SW480 (cell line): ENCODE results near the gene CFAP299.
"Not testable (repeated sequence)": the region's sequence is repeated elsewhere in the genome, so short reads cannot be mapped to it uniquely, and the experiment has no call there.

Source experiments
- DNase-seq: peaks from one replicate; pipeline ENCODE4 v3.0.0-alpha.2; 2016; ENCODE audit warnings: low spot score

The CFAP299 gene

DNA sequence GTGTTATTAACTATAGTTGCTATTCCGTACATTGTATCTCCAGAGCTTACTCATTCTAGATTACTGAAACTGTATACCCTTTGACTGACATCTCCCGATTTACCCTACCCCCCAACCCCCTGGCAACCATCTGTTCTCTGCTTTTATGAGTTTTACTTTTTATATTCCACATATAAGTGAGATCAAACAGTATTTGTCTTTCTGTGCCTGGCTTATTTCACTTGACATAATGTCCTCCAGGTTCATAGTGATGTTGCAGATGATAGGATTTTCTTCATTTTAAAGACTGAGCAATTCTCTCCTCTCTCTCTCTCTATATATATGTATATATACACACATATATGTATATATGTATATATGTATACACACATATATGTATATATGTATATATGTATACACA is 54.6 kb downstream of the CFAP299 start:
- DNase-seq: no peak

DNA sequence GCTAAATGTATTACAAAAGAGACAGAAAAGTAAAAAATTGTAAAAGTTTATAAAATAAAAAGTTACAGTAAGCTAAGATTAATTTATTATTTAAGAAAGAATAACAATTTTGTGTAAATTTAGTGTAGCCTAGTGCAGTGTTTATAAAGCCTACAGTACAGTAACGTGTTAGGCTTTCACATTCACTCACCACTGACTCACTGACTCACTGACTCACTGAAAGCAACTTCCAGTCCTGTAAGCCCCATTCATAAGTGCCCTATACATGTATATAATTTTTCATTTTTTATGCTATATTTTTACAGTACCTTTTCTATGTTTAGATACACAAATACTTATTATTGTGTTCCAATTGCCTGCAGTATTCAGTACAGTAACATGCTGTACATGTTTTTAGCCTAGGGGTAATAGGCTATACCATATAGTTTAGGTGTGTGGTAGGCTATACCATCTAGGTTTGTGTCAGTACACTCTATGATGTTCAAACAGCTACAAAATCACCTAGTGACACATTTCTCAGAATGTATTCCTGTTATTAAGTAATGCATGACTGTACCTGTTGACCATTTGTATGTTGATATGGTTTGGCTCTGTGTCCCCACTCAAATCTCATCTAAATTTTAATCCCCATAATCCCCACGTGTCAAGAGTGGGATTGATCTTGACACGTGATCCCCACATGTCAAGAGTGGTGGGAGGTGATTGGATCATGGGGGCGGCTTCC is 57.9 kb downstream of the CFAP299 start:
- DNase-seq: no peak

DNA sequence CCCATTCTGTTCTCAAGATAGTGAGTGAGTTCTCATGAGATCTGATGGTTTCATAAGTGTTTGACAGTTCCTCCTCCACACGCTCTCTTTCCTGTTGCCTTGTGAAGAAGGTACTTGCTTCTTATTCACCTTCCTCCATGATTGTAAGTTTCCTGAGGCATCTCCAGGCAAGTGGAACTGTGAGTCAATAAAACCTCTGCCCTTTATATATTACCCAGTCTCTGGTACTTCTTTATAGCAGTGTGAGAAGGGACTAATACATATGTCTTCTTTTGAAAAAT is 58.4 kb downstream of the CFAP299 start:
- no peak for DNase-seq

DNA sequence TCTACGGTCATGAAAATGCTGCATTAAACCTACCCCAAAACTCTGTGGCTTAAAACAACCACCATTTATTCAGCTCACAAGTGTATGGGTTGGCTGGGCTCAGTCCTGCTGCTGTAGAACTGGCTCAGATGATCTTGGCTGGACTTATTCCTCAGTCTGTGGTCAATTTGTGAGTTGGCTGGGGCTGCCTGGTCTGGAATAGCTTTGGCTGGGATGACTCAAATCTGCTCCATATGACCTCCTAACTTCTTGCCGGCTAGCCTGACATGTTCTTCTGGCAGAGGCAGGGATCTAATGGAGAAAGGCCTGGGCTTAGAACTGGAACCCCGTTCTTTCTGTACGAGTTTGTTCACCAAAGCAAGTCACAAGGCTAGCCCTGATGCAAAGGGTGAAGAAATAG is 71.7 kb downstream of the CFAP299 start:
- no peak for DNase-seq

DNA sequence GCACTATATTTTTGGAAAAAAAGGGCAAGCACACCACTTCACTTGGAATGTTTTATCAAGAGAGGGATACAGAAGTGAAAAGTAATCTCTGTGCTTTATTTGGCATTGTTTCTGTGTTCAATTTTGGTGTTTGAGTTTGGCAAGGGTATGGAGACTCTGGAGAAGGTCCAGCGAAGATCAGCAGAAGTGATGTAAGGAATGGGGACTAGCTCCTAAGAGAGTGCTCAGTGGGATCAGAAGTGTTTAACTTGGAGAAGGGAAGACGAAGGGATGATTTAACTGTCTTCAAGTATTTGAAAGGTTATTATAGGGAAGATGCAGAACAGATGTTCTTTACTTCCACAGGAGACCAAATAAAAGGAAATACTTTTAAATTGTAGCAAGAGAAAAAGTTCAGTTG is 74.3 kb downstream of the CFAP299 start:
- DNase-seq: no peak

DNA sequence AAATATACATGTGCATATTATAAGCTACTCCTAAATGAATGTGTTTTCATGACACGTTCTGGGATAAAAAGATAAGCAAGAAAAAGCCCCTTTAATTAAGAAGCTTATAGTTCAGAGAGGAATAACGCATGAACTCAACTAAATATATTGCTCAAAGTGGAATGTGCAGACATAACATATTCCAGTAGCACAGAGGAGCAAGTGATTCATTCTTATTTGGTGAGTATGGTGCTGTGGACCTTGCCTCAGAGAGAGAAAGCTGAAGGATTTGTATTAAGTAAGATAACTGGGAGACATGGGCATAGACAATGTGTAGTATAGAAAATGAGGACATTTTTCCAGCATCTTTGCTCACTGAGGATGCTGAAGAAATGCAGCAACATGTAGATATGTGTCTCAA is 76.8 kb downstream of the CFAP299 start:
- no peak for DNase-seq

DNA sequence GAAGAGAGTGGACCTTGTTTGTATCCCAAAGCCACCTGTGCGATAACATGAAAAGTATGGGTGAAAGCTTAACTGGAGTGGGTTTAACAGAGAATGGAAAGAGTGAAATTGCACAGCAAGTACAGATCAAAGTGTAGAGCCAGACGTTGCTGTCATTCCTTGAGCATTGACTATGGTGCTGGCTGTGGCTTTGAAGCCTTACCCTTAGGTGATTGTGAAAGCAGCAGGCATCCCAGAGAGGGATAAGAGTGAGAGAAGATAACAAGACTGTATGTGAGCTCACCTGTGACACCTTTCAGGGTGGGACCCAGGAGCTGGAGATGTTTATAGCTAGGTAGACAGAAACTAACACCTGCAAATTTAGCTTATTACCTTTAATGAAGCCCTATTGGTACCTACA is 77.6 kb downstream of the CFAP299 start:
- no peak for DNase-seq

DNA sequence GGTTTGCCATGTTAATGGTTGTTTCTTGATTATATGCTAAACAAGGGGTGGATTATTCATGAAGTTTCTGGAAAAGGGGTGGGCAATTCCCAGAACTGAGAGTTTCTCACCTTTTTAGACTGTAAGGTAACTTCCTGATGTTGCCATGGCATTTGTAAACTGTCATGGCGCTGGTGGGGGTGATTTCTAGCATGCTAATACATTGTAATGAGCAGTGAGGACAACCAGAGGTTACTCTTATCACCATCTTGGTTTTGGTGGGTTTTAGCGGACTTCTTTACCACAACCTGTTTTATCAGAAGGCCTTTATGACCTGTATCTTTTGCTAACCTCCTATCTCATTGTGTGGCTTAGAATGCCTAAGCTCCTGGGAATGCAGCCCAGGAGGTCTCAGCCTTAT is 81.5 kb downstream of the CFAP299 start:
- DNase-seq: no peak

DNA sequence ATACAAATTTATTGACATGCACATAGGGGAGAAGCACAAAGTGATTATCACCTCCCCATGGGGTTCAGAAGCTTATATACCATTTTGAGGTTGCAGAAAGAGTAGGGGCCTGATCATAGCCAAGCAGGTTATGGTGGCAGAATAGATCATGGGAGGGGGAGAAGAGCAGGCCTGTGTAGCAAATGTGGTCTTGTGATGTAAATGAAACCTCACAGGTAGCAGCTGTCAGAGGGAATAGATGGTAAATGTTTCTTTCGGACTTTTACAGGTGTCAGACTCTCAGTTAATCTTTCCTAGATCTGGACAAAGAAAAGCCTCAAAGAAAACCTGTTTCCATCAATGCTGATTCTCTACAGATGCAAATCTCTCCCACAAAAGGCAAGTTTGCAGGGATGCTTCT is 84.4 kb downstream of the CFAP299 start:
- DNase-seq: no peak

DNA sequence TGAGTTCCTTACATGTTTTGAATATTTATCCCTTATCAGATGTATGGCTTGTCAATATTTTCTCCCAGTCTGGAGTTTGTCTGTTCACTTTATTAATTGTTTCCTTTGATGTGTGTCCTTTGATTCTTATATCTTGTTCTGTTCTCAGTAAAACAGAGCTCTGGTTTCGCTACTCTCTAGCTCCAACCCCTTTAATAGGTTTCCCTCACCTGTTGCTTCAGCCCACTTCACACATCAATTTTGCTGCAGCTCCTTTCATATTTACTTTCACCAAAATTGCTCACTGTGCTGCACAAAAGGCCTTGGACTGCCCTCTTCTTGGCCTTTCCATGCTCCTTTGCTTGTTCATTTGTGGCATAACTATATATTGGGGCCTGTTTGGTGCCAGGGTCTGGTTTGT is 85.1 kb downstream of the CFAP299 start:
- no peak for DNase-seq

DNA sequence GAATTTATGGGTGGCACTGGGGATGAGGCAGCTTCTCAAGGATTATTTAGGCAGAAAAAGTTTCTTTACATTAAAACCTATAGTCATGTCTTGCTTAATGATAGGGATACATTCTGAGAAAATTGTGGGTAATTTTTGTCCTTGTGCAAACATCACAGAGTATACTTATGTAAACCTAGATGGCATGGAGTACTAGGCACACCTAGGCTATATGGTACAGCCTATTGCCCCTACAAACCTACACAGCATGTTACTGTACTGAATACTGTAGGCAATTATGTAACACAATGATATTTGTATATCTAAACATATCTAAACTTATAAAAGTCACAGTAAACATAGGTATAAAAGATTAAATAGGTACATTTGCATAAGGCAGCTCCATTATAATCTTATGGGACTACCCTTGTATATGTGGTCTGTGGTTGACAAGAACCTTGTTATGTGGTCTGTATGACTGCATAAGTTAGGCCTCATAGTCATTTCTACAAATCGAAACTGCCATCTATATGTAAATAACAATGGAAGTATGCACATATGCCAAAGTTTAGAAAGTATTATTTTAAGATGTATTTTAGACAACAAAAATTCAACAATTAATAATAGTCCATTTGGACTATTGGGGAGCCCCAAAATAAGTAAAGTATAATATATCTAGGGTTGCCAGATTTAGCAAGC is 87.3 kb downstream of the CFAP299 start:
- no peak for DNase-seq

DNA sequence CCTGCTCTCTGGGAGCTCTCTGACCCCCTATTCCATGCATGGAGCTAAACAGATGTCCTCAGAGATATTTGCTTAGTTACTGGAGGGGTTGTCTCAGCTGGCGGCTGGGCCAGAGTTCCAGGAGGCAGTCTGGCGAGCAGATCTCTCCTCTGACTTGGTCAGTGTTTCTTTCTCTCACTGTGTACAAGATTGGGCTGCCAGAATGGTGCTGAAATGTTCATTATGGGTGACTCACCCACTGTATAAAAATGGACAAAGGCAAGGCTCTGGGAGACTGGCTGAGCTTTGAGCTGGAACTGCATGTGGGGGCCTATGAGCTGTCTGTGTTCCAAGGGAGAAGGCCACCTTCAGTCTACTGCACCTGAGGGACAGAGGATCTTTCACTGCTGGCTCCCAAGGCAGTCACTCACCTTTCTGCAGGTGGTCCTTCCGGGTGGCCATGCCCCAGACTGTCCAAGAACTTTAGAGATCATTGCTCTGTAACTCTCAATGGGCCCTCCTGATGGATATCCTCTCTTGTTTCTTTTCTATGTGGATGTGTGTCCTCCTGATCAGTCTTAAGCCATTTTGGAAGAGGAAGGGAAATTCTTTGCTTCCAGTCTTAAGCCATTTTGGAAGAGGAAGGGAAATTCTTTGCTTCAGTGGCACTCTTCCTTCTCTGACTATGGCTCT is 88.2 kb downstream of the CFAP299 start:
- DNase-seq: no peak

DNA sequence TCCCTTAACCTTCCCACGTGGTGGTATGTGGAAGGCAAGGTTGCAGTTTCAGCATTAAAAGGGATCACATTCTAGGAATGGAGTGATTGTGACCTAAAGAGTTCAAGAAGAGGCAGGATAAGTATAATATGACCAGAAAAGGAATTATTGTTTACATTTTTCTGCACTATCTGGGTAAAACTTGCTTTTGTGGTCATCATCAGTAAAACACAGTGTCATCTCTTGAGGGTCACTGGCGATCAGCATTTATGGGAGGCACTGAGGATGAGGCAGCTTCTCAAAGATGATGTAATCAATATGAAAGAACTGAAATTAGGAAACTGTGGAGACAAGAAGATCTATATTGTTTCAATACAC is 88.7 kb downstream of the CFAP299 start:
- no peak for DNase-seq

DNA sequence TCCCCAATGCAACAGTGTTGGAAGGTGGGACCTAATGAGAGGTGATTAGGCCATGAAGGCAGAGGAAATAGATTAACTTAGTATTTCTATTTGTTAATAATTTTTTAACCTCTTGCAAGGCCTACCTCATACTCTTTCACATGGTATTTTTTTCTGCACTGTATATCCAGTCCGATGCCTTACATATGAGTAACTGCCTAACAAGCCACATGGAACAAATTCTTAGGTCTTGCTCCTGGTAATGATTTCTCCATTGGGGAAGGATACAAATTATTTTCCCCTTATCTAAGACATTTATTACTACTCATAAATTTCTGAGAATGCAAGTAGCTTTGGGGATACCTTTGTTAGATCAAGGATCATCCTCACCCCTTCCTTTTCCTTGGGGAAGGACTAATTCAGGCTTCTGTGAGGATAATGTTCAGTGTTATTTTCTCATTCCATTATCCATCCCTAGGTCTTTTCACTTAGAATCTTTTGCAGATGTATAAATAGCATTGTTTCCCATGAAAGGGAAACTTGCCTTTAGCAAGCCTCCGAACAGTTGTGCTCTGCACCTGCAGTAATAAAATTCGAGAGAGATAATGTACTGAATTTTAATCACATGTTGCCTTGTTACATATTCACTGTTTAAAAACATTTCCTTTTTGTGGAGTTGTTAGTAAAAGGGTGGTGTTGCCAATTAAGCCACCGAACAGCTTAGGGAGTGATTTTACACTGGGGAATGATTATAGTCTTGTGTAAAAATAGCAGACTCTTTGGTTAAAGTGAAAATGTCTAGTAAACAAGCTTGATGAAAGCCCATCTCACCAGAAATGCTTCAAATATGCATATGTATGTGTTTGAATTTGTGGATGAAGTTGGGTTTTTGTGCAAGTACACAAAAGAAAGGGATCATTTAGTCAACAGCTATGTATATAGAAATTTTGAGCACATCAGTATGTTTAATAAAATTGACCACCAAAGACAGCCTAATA is 89.9 kb downstream of the CFAP299 start:
- no peak for DNase-seq

DNA sequence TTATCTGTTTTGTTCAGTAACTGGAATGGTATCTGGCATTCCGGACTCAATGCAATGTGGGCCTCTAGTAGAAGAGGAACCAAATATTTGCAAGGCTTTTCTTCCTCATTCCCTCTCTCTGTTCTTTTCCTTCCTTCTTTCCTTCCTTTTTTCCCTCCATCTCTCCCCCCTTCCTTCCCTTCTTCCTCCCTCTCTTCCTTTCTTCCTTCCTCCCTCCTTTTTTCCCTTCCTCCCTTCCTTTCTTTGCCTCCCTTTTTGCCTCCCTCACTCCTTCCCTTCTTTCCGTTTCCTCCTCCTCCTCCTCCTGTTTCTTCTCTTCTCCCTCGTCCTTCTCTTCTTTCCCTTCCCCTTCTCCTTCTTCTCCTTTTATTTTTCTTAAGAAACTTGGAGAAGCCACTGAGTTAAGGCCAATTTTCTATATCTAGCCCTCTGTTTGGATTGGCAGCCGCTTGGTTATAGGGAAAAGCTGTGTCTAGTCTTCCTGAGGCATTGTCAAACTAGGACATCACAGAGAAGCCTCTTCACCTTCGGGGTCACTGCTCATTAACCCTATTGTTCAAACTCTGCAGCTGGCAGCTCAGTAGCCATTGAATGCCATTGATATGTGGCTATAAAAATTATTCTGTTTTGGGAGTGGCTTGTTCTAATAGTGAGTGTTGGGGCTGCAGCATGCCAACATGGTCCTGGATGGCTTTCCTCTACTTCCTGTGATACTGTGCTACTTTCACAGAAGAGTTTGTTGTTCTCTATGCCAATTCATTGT is 95.9 kb downstream of the CFAP299 start:
- DNase-seq: no peak

DNA sequence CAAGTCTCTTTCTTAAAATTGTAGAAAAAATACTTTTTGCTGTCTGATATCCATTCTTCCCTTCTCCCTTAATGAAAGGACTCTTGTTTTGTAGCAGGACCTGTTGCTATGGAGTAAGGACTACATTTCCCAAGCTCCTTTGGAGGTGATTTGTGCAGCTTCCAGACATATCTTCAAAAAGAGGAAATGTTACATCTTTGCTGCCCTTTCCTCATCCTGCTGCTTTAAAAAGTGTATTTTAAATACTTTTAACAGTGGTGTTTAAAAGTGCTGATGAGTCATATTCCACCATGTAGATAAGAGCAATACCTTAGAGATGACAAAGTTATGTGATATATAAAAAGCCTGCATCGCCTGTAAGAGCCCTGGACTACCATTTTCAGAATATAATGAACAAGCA is 98.7 kb downstream of the CFAP299 start:
- DNase-seq: no peak

DNA sequence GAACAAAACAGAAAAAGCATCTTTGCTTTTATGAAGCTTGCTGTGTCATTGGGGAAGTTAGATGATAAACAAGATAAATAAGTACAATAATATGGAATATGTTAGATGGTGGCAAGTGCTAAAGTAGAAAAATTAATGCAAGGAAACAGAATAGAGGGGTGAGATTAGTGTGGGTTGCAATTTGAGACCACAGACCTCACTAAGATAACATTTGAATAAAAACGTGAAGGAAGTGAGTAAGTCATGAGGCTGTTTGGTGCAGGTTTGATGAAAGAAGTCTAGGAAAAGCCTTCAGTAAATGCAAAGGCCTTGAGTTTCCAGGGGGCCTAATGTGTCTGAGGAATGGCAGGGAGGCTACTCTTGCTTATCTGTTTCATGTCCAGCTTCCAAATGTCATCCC is 102.5 kb downstream of the CFAP299 start:
- DNase-seq: no peak

DNA sequence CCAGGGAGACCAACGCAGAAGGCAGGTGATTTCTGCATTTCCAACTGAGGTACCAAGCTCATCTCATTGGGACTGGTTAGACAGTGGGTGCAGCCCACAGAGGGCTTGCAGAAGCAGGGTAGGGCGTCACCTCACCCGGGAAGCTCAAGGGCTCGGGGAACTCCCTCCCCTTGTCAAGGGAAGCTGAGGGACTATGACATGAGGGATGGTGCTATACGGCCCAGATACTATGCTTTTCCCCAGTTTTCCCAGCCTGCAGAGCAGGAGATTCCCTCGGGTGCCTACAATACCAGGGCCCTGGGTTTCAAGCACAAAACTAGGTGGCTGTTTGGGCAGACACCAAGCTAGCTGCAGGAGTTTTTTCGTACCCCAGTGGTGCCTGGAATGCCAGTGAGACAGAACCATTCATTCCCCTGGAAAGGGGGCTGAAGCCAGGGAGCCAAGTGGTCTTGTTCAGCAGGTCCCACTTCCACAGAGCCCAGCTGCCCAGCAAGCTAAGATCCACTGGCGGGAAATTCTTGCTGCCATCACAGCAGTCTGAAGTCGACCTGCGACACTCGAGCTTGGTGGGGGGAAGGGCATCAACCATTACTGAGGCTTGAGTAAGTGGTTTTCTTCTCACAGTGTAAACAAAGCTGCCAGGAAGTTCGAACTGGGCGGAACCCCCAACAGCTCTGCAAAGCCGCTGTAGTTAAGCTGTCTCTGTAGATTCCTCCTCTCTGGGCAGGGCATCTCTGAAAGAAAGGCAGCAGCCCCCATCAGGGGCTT is 103.9 kb downstream of the CFAP299 start:
- DNase-seq: not testable (repeated sequence)

DNA sequence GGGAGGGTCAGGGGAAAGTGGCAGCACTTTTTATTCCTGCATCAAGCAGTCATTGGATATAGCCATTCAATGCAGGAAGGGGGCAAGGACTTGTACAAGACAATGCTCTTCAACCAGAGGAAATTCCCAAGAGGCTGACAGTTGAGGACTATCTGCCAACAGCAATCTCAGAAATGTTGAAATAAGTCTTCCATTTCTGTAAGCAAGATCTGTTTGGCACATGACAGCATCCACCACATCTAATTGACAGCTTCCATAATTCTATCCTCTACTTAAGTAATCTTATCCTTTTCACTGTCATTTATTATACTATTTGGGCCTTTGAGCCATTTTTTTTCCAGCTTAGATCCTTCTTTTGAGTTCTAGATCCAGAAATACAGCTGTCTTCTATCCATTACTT is 110.7 kb downstream of the CFAP299 start:
- DNase-seq: no peak

DNA sequence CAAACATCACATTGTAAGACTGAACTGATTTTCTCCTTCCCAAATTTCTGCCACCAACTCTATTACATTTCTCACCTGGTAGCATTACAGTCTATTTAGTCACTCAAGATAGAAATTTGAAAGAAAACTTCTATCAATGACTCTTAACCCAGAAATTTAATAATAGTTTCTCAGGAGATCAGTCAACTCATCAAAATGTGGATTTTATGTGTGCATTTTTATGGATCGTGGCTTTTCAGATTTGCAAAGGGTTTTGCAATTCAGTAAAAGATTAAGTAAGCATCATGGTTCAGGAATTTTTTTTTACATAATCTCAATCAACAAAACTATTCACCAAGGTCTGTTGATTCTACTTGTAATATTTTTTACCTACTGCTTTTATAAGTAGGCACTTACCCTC is 111.1 kb downstream of the CFAP299 start:
- no peak for DNase-seq

DNA sequence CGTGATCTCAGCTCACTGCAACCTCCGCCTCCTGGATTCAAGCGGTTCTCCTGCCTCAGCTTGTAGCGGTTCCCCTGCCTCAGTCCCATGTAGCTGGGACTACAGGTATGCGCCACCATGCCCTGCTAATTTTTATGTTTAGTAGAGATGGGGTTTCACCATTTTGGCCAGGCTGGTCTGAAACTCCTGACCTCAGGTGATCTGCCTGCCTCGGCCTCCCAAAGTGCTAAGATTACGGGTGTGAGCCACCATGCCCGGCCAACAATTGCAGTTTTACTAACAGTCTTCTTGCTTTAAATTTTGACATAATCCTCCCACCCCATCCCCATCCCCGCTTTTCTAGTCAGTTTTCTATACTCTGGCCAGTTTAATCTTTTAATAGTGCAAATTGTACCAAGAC is 112.0 kb downstream of the CFAP299 start:
- DNase-seq: no peak
